ENCODE measurements around the gene KRT222.

Gene KRT222

DNA sequence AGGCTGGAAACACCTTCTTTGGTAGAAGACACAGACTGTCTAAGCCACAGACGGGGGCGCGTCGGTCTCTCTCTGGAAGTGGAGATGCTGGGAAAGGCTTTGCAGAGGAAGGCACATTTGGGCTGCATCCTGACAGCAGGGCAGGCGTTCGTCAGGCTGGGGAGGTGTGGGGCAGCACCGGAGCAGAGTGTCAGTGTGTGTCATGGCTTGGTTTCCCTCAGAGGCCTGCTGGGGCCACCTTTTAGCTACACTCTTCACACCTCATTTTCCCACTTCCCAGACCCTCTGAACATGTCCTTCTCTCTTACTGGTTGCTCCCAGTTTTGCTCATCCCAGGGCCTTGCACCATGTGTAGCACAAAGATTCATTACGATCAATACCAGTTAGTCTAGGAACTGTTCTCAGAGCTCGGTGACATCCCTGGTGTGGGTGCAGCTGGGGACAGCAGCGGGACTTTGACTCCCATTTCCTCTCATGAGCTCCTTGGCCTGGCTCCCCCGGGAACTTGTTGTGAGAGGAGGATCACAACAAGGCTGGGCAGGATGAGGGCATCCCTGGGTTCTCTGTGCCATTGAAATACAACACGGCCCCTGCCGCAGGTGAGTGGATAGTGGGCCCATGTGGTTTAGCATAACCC, 50.4 kb downstream of the KRT222 start:
- DNase-seq = no peak

DNA sequence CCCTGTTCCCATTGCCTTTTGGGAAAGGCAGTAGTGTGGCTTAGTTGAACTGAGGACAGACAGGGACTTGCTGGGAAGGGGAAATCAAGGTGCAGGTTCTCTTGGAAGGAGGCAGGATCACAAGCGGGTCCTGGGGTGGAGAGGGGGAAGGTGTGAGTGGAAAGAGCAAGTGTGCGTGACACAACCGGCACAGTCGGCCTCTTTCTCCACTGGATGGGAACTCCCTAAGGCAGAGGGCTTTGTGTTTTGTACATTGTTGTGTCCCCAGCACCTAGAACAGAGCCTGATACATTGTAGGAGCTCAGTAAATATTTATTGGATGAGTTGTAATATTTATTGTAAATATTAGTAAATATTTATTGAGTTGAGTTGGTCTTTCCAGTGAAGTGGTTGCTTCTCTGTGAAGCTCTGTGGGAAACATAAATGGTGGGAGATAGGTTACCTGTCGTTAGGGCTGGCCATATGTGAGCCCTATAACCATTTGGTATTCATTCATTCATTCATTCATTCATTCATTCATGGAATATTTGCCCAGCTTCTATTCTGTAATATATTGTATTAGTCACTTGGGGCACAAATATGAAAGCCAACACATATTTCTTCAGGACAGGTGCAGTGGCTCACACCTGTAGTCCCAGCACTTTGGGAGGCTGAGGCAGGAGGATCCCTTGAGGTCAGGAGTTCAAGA, 51.4 kb downstream of the KRT222 start:
- no peak for DNase-seq

DNA sequence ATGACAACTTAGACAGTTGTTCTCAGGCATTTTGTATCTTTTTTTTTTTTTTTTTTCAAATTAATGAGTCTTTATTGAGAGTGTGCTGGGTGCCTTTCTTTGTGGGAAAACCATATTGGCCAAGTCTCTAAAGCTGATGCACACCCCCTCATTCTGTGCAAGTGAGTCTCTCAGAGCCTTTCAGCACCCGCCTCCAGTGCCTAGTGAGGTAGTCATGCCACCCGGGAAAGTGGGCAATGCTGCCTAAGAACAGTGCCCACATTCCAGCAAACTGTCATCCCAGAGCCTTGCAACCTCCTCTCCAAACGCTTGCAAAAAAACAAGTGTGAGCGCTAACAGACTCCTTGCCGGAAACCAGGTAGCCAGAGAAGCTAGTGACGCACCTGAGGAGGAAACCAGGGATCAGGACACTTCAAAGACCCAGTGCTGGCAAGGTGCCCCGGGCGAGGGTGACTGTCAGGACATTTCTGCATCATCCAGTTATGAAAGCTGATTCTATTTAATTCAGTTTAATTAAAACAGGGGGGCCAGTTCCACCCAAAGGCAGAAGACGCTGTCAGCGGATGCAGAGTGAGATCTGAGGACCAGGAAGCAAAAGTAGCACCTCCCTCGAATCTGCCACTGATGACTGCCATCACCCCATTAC, 52.3 kb downstream of the KRT222 start:
- no peak for DNase-seq

DNA sequence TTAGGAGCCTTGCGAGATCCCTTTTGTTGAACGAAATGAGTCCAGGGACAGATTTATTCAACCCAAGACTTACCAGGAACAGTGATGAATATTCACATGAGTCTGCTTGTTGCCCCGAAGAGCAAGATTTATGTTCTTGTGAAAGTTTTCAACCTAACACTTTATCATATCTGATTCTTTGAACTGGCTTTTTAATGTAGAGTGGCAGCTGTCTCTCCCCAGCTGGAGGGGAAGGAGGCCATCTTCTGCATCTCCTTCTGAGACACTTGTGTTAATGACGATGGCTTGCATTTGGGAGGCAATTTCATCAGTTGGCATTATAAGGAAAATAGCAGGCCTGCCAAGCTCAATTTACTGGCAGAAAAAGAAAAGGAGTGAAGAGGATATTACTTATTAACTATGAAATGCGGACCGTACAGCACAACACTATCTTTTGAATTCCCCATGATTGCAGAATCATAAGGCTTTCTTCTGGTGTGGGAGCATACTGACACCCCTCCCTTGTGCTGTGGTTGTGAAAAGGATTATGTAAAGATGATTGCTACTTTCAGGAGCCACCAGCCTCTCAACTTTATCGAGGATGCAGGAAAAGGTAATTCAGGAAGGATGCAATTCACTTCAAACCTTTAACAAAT, 53.0 kb downstream of the KRT222 start:
- DNase-seq = no peak

DNA sequence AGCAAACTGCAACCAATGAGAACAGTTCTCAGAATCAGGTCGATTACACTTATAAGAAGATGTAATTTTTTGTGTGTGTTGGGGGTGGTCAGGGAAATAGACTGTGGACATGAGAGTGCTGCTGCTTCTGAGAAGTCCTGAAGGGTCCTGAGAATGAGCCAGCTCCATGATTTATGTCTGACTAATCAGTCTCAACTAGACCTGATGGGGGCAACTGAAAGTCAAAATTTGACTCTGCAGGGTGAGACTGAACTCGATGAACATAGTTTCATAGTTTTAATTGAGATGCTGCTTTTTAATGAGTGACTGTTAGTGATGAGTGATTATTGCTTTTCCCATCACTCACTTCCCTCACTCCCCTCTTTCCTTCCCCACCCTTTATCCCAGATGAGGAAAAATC, 54.6 kb downstream of the KRT222 start:
- DNase-seq = no peak

DNA sequence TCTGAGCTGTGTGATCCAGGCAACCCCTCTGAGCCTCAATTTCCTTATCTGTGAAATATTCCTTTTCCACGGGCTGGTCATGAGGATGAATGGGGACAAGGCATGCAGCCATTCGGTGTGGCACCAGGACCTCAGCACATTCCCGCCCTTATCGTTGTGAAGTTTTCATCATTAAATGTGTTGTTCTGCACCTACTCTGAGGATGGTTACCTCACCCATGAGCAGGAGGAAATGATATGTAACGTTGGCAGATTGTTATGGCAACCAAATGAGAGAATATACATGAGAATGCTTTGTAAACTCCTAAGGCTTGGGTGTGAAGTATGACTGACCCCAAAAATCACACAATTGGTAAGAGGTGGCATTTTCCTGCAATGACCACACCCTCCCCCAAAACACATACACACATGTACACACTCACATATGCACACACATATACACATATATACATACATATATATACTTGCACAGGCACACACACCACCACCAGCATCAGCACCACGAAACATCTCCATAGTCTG, 56.9 kb downstream of the KRT222 start:
- no peak for DNase-seq

DNA sequence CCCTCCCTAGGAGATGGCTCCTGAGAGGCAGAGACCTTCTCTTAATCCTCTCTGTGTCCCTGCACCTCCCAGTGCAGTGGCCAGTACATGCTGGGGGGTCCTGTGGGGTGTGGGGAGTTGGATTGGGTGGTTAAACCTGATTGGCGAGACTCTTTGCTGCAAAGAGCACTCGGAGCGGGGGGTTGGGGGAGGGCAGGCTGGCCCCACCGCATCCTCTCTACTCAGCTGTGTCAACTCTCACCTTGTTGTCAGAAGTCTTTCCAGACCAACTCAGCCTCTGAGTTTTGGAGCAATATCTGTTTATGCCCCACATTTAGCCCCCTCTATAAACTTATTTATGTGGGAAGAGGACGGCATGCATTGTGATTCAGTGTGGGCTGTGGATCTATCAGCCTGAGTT, 57.3 kb downstream of the KRT222 start:
- DNase-seq = no peak

DNA sequence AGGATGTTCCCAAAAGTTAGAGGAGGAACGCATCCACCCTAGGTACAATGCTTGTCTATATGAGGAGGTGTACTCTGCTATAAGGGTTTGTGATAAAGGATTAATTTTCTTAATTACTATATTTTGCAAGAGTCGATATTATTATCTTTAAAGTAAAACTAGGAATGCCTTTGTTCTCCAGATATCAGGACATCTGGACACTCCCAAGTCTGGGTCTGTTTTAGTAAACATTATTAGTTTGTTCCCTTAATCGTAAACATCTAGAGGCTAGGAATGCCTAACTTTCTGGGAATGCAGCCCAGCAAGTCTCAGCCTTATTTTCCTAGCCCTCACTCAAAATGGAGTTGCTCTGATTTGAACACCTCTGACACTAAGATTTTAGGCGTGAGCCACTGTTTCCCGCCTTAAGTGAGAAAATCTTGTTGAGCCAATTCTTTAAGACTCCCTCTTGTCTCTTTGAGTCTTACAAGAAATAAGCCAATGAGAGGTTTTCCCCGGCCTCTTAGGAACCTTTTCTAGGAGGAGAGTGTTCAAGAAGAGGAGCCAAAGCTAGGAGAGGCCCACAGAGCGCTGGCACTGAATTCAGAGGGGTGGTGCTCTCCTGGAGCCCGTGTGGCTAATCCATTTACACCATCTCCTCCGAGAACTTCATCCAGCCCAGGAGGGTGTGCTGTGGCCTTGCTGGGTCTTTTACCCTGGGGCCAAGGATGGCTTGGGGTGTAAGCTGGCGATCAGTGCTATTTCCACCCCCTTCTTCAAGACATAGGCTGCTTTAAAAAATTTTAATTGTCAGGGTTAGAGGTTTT, 58.2 kb downstream of the KRT222 start:
- no peak for DNase-seq

DNA sequence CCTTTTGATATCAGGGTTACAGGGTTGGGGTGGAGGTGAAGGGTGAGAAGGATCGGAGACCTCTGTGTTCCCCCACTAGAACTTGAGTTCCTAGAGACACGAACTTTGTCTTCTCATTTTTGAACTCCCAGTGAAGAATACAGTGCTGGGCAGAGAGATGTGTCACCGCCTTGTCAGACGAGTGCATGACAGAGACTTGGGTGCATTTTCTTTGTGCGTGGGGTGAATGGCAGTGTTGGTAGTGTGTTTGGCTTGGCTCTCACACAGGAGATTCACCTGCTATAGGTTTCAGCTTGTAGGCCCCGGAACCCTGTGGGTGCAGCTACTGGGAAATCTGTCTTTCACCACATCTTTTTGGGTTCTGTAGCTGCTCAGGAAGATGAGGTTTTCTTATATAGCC, 59.7 kb downstream of the KRT222 start:
- DNase-seq = peak; percentile 53 to 58
